ENCODE data around the gene FBP2.
"Not testable (repeated sequence)": the region's sequence is repeated elsewhere in the genome, so short reads cannot be mapped to it uniquely, and the experiment has no call there.

Gene FBP2

GRCh38 chr9:94553029-94553938, 40.3 kb downstream of the FBP2 start:
- no peak for TF ChIP-seq CTCF (IDR thresholded peaks at IDR 0.05; ENCODE audit: low read length, missing control alignments)
- DNase-seq (ENCODE audit: low read depth) = no peak
- H3K4me3 ChIP-seq (replicated peaks; ENCODE audit: low read depth, low read length) = no peak overlapping the region

- no peak overlapping the region for H3K4me3 ChIP-seq (replicated peaks; ENCODE audit: low read depth, low read length)
- no peak for TF ChIP-seq CTCF (IDR thresholded peaks at IDR 0.05; ENCODE audit: low read length, missing control alignments)
- DNase-seq (ENCODE audit: low read depth) = no peak
Observed at GRCh38 chr9:94545940-94546339, 47.7 kb downstream of the FBP2 start.

GRCh38 chr9:94544335-94544734, 49.3 kb downstream of the FBP2 start:
- H3K4me3 ChIP-seq (replicated peaks; ENCODE audit: low read depth, low read length); DNase-seq (ENCODE audit: low read depth): not testable (repeated sequence)

- TF ChIP-seq CTCF (IDR thresholded peaks at IDR 0.05; ENCODE audit: low read length, missing control alignments) = no peak
- no peak for DNase-seq (ENCODE audit: low read depth)
- H3K4me3 ChIP-seq (replicated peaks; ENCODE audit: low read depth, low read length) = no peak overlapping the region
Observed at GRCh38 chr9:94538908-94539307, 54.7 kb downstream of the FBP2 start.

GRCh38 chr9:94534901-94535300, 58.7 kb downstream of the FBP2 start:
- TF ChIP-seq CTCF (IDR thresholded peaks at IDR 0.05; ENCODE audit: low read length, missing control alignments) = no peak
- no peak for DNase-seq (ENCODE audit: low read depth)
- no peak overlapping the region for H3K4me3 ChIP-seq (replicated peaks; ENCODE audit: low read depth, low read length)

- no peak for DNase-seq (ENCODE audit: low read depth)
- no peak overlapping the region for H3K4me3 ChIP-seq (replicated peaks; ENCODE audit: low read depth, low read length)
- no peak for TF ChIP-seq CTCF (IDR thresholded peaks at IDR 0.05; ENCODE audit: low read length, missing control alignments)
Observed at GRCh38 chr9:94533601-94534000, 60.0 kb downstream of the FBP2 start.

- H3K4me3 ChIP-seq (replicated peaks; ENCODE audit: low read depth, low read length) = no peak overlapping the region
- no peak for TF ChIP-seq CTCF (IDR thresholded peaks at IDR 0.05; ENCODE audit: low read length, missing control alignments)
- DNase-seq (ENCODE audit: low read depth) = no peak
Observed at GRCh38 chr9:94533155-94533554, 60.5 kb downstream of the FBP2 start.

Measured in fibroblast of pulmonary artery (primary cell).